ENCODE data around the gene PLCB2. TPM values are rescaled to one million over a fixed set of nuclear protein-coding genes. Genes with fewer than 3 reads are reported as not detected.

PLCB2 gene
- total and polyA plus RNA-seq, 8 donors = 13.5 to 86.4 (median 14.9) TPM

DNA sequence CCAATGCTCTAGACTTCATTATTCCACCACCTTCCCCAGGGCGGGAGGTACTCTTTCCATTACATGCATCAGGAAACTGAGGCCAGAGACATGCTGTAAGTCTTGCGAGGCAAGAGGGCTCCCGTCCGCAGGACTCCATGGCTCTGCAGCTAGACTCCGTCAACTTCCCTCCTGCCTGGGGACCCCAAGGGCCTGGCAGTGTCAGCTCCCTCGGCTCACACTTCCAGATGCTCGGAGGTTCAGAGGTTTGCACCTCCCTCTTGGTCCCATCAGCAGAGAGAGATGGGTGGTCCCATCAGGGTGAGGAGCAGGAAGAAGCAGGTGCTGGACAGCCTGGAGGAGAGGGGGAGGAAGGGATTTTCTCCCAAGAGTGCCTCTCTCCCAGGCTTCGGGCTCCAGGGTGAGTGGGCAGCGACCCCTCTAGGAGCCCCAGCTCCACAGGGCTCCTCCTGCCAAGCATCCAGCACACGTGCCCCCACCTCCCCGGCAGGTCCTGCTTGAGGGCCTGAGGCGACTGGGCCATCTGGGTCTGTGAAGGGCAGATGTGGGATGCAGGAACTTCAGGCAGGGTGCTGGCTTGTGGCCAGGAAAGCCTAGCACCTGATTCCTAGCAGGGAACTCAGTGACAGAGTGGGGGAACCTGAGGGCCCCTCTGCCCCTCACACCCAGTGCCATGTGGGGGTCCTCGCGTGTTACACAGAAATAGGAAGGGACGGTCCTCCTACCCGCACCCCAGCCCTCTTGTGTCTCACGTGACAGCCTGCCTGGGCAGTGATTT, 59.5 kb downstream of the PLCB2 start:
- H3K27ac ChIP-seq = no peak overlapping the region
- DNase-seq (peak in 2 of 4 donors; percentile 24 to 43), ATAC-seq (no peak)
- no peak overlapping the region for H3K4me3 ChIP-seq
- TF ChIP-seq, protein P1, sequence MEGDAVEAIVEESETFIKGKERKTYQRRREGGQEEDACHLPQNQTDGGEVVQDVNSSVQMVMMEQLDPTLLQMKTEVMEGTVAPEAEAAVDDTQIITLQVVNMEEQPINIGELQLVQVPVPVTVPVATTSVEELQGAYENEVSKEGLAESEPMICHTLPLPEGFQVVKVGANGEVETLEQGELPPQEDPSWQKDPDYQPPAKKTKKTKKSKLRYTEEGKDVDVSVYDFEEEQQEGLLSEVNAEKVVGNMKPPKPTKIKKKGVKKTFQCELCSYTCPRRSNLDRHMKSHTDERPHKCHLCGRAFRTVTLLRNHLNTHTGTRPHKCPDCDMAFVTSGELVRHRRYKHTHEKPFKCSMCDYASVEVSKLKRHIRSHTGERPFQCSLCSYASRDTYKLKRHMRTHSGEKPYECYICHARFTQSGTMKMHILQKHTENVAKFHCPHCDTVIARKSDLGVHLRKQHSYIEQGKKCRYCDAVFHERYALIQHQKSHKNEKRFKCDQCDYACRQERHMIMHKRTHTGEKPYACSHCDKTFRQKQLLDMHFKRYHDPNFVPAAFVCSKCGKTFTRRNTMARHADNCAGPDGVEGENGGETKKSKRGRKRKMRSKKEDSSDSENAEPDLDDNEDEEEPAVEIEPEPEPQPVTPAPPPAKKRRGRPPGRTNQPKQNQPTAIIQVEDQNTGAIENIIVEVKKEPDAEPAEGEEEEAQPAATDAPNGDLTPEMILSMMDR (IDR thresholded peaks at IDR 0.05) = no peak
- peaks cover 7 to 18% of the 10 kb centered on the region in 2 donors for H3K27me3 ChIP-seq
- peaks cover 4 to 14% of the 10 kb centered on the region in 2 donors for H3K4me1 ChIP-seq
- no peaks in the 10 kb centered on the region for H3K9me3 ChIP-seq
- intact Hi-C loops (cut with DNase I) = no loop called here
- no peaks in the 10 kb centered on the region for H3K36me3 ChIP-seq

GRCh38 chr15:40247406-40247971, 60.2 kb downstream of the PLCB2 start:
- peaks cover 4 to 11% of the 10 kb centered on the region in 2 donors for H3K27me3 ChIP-seq
- H3K9me3 ChIP-seq = no peaks in the 10 kb centered on the region
- no peak for ATAC-seq
- TF ChIP-seq, protein P1 (IDR thresholded peaks at IDR 0.05) = no peak
- no peak overlapping the region for H3K4me3 ChIP-seq
- no peak overlapping the region for H3K27ac ChIP-seq
- no peaks in the 10 kb centered on the region for H3K36me3 ChIP-seq
- H3K4me1 ChIP-seq = peaks cover 0 to 7% of the 10 kb centered on the region in 2 donors
- intact Hi-C loops (cut with DNase I) = no loop called here
- peak in 2 of 4 donors; percentile 17 to 45 for DNase-seq

- no peak overlapping the region for H3K4me3 ChIP-seq
- H3K4me1 ChIP-seq = no peaks in the 10 kb centered on the region
- H3K27ac ChIP-seq = no peak overlapping the region
- no peak for ATAC-seq
- TF ChIP-seq, protein P1 (IDR thresholded peaks at IDR 0.05) = no peak
- peak in 2 of 4 donors; percentile 19 to 38 for DNase-seq
- no peaks in the 10 kb centered on the region for H3K9me3 ChIP-seq
- peaks cover 0 to 3% of the 10 kb centered on the region in 2 donors for H3K27me3 ChIP-seq
- intact Hi-C loops (cut with DNase I) = no loop called here
- no peaks in the 10 kb centered on the region for H3K36me3 ChIP-seq
These were observed 61.0 kb downstream of the PLCB2 start for GRCh38 chr15:40246496-40247280.

DNA sequence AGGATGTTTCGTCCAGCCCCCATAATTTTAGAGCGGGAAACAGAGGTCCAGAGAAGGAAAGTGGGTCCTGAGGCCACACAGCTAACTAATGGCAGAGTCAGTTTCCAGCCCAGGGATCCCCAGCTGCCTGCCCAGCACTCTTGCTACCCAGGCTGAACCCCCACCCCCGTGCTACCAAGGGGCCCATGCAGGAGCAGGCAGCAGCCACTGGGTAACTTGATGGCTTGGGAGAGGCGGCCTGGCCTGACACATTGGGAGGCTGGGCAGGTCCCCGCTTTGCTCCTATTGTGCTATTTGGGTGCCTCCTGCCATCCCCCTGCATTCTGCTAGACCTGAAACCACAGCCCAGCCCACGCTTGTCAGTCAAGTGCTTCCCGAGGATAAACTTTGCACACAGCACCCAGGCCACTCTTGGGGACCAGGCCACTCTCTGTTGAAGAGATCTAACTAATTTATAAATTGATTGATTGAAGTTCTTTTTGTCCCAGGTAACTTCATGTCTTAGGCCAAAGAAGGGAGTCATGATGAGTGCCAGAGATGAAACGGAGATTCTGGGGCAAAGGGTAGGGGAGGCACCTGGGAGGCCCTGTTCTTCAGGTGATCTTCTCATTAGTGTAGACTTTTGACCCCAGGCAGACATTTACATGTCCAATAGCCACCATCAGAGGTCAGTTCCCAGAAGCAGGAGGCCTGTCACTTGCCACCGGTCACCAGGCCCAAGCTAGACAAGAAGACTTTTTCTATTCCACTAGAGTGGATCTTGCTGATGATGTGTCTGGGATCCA, 61.9 kb downstream of the PLCB2 start:
- H3K36me3 ChIP-seq = no peaks in the 10 kb centered on the region
- peaks cover 0 to 1% of the 10 kb centered on the region in 2 donors for H3K27me3 ChIP-seq
- TF ChIP-seq, protein P1 (IDR thresholded peaks at IDR 0.05) = no peak
- peak in 2 of 4 donors; percentile 27 to 40 for DNase-seq
- ATAC-seq = no peak
- intact Hi-C loops (cut with DNase I) = no loop called here
- H3K27ac ChIP-seq = no peak overlapping the region
- H3K4me3 ChIP-seq = no peak overlapping the region
- H3K4me1 ChIP-seq = no peaks in the 10 kb centered on the region
- H3K9me3 ChIP-seq = no peaks in the 10 kb centered on the region

Measured in left lung (tissue), 10 donors.